ENCODE data around the gene MMAB.

GRCh38 chr12:109591041-109591440 lies 17.7 kb upstream of the MMAB start:
- TF ChIP-seq CTCF (IDR thresholded peaks at IDR 0.05) (no peak), POLR2A (IDR thresholded peaks at IDR 0.05) (no peak)
